ENCODE measurements around the gene GALK1. TPM values are rescaled to one million over a fixed set of nuclear protein-coding genes. Genes with fewer than 3 reads are reported as not detected.

GALK1 gene
- total and polyA plus RNA-seq, 3 experiments from 2014 or later: 19.7 to 39.7 (median 33.2) TPM

DNA sequence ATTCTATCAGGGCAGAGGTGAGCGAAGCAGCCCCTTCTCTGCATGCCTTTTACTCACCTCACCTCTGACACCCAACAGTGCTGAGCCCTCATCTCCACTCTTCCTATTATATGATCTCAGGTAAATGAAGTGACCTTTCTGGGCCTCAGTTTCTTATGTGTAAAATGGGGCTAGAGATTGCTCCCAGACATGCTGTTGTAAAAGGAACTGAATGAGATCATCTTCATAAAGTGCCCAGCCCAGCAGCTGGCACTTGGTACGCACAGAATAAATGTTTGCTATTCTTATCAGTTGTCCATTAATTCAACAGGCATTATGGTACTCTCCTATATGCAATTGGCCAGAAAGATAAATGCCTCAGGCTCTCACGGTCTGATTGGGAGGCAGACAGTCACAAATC, 4.5 kb upstream of the GALK1 start:
- no peak overlapping the region for H3K27ac ChIP-seq (ENCODE audit: low read depth, low read length)
- no peaks in the 10 kb centered on the region for H3K27me3 ChIP-seq (ENCODE audit: insufficient read depth, low read length, poor library complexity, severe bottlenecking)
- CTCF ChIA-PET: interaction anchor here (1.2 to 1.4 kb wide), 3 partner anchors 16 to 169 kb away, joined by 3 to 6 read pairs (median 3); no protein-coding TSS in a partner anchor
- no peaks in the 10 kb centered on the region for H3K4me1 ChIP-seq (ENCODE audit: insufficient read depth, low read length)
- no peaks in the 10 kb centered on the region for H3K9me3 Mint-ChIP-seq
- no peaks in the 10 kb centered on the region for H3K36me3 Mint-ChIP-seq
- no peaks in the 10 kb centered on the region for H3K36me3 ChIP-seq (ENCODE audit: insufficient read depth, low read length)
- H3K9me3 ChIP-seq (ENCODE audit: low read length): no peaks in the 10 kb centered on the region
- H3K4me1 Mint-ChIP-seq: peaks cover 1 to 7% (median 1%) of the 10 kb centered on the region in 3 donors
- no peak overlapping the region for H3K4me3 ChIP-seq (ENCODE audit: low read length)
- POLR2A ChIA-PET: no interaction called here
- peak overlapping the region in 1 of 7 donors; percentile 65 for H3K4me3 Mint-ChIP-seq
- no peak for DNase-seq
- no peaks in the 10 kb centered on the region for H3K27me3 Mint-ChIP-seq
- H3K27ac Mint-ChIP-seq: no peak overlapping the region

DNA sequence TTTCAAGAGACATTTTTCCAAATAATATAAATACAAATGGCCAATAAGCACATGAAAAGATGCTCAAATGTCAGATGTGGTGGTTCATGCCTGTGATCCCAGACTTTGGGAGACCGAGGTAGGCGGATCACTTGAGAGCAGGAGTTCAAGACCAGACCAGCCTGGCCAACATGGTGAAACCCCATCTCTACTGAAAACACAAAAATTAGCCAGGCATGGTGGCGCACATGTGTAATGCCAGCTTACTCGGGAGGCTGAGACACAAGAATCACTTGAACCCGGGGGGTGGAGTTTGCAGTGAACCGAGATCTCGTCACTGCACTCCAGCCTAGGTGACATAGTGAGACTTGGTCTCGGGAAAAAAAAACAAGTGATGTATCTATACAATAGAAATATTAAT, 2.9 kb upstream of the GALK1 start:
- peak overlapping the region in 1 of 7 donors; percentile 13 for H3K4me3 Mint-ChIP-seq
- no peaks in the 10 kb centered on the region for H3K27me3 Mint-ChIP-seq
- H3K4me1 ChIP-seq (ENCODE audit: insufficient read depth, low read length): peaks cover 13% of the 10 kb centered on the region
- H3K27me3 ChIP-seq (ENCODE audit: insufficient read depth, low read length, poor library complexity, severe bottlenecking): no peaks in the 10 kb centered on the region
- H3K27ac ChIP-seq (ENCODE audit: low read depth, low read length): no peak overlapping the region
- no peak for DNase-seq
- H3K4me3 ChIP-seq (ENCODE audit: low read length): no peak overlapping the region
- no peaks in the 10 kb centered on the region for H3K36me3 ChIP-seq (ENCODE audit: insufficient read depth, low read length)
- H3K36me3 Mint-ChIP-seq: no peaks in the 10 kb centered on the region
- H3K27ac Mint-ChIP-seq: no peak overlapping the region
- POLR2A ChIA-PET: interaction anchor here (0.8 to 1.7 kb wide), 2 partner anchors 9 to 62 kb away, joined by 3 to 5 read pairs; no protein-coding TSS in a partner anchor
- peaks cover 9 to 20% (median 9%) of the 10 kb centered on the region in 3 donors for H3K4me1 Mint-ChIP-seq
- H3K9me3 ChIP-seq (ENCODE audit: low read length): no peaks in the 10 kb centered on the region
- CTCF ChIA-PET: interaction anchor here (1.0 kb wide), 1 partner anchor 9 kb away, joined by 4 read pairs; no protein-coding TSS in a partner anchor
- no peaks in the 10 kb centered on the region for H3K9me3 Mint-ChIP-seq

DNA sequence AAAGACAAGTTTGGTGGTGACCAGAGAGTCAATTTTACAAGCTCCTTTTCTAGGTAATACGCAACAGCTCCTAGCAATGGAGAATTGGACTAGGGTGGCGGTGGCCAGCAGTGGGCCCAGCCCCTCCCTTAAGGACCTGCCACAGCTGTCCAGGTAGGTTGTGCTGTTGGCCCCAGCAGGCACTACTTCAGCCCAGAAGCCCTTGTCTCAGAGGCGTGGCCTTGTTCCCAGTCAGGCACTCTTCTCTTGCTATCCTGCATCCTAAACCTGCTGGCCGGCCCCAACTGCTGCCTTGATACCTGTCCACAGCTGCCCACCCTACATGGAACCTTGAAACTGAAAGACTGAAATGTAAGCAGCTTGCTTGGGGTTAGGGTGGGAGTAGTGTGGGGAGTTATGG, 989 bp upstream of the GALK1 start:
- POLR2A ChIA-PET: interaction anchor here (0.7 to 3.6 kb wide), 7 partner anchors 8 to 130 kb away, joined by 3 to 79 read pairs (median 9); partner anchors contain the start of genes TRIM65, UNK and WBP2
- Mint-ChIP-seq H3K27me3 (no peaks in the 10 kb centered on the region), H3K9me3 (no peaks in the 10 kb centered on the region), H3K27ac (peak overlapping the region in 7 of 8 donors; percentile 11 to 92 (median 51)), H3K4me3 (peak overlapping the region in 6 of 7 donors; percentile 40 to 75 (median 63)), H3K4me1 (peaks cover 9 to 27% (median 12%) of the 10 kb centered on the region in 3 donors), H3K36me3 (peaks cover 0 to 6% (median 0%) of the 10 kb centered on the region in 3 donors)
- Histone ChIP-seq H3K27ac (ENCODE audit: low read depth, low read length) (no peak overlapping the region), H3K9me3 (ENCODE audit: low read length) (no peaks in the 10 kb centered on the region), H3K36me3 (ENCODE audit: insufficient read depth, low read length) (no peaks in the 10 kb centered on the region), H3K27me3 (ENCODE audit: insufficient read depth, low read length, poor library complexity, severe bottlenecking) (no peaks in the 10 kb centered on the region), H3K4me3 (ENCODE audit: low read length) (no peak overlapping the region), H3K4me1 (ENCODE audit: insufficient read depth, low read length) (peaks cover 13% of the 10 kb centered on the region)
- no peak for DNase-seq
- CTCF ChIA-PET: interaction anchor here (1.1 to 5.6 kb wide), 16 partner anchors 7 to 133 kb away, joined by 3 to 63 read pairs (median 11); partner anchors contain the start of genes SMIM5, TRIM47, UNC13D and UNK

DNA sequence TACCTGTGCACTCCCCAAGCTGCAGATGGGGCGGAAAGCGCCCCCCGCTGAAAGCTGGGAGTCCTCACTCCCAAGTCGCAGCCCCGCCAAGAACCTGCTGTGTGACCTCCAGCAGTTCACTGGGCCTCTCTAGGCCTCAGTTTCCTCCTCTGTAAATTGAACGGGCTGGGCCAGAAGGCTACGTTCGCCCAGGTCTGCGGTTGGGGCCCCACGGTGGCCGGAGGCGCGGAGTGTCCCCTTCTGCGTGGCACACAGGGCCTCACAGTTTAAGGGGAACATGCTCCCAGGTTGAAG, 628 bp downstream of the GALK1 start:
- Mint-ChIP-seq H3K4me3 (peak overlapping the region; percentile 65 to 90 (median 74)), H3K36me3 (peaks cover 0 to 6% (median under 1%) of the 10 kb centered on the region in 3 donors), H3K9me3 (no peaks in the 10 kb centered on the region), H3K27me3 (no peaks in the 10 kb centered on the region), H3K4me1 (peaks cover 9 to 27% (median 12%) of the 10 kb centered on the region in 3 donors), H3K27ac (peak overlapping the region in 7 of 8 donors; percentile 45 to 79 (median 63))
- Histone ChIP-seq H3K36me3 (ENCODE audit: insufficient read depth, low read length) (no peaks in the 10 kb centered on the region), H3K9me3 (ENCODE audit: low read length) (no peaks in the 10 kb centered on the region), H3K27me3 (ENCODE audit: insufficient read depth, low read length, poor library complexity, severe bottlenecking) (no peaks in the 10 kb centered on the region), H3K4me3 (ENCODE audit: low read length) (peak overlapping the region; percentile 64), H3K27ac (ENCODE audit: low read depth, low read length) (peak overlapping the region; percentile 61), H3K4me1 (ENCODE audit: insufficient read depth, low read length) (peaks cover 13% of the 10 kb centered on the region)
- CTCF ChIA-PET: interaction anchor here (0.8 to 5.6 kb wide), 20 partner anchors 9 to 441 kb away, joined by 3 to 63 read pairs (median 9); partner anchors contain the start of genes MRPL38, SMIM5, TRIM47 and UNK
- no peak for DNase-seq
- POLR2A ChIA-PET: interaction anchor here (0.6 to 3.6 kb wide), 9 partner anchors 9 to 140 kb away, joined by 4 to 79 read pairs (median 9); partner anchors contain the start of genes MRPL38, TRIM65, UNK and WBP2

DNA sequence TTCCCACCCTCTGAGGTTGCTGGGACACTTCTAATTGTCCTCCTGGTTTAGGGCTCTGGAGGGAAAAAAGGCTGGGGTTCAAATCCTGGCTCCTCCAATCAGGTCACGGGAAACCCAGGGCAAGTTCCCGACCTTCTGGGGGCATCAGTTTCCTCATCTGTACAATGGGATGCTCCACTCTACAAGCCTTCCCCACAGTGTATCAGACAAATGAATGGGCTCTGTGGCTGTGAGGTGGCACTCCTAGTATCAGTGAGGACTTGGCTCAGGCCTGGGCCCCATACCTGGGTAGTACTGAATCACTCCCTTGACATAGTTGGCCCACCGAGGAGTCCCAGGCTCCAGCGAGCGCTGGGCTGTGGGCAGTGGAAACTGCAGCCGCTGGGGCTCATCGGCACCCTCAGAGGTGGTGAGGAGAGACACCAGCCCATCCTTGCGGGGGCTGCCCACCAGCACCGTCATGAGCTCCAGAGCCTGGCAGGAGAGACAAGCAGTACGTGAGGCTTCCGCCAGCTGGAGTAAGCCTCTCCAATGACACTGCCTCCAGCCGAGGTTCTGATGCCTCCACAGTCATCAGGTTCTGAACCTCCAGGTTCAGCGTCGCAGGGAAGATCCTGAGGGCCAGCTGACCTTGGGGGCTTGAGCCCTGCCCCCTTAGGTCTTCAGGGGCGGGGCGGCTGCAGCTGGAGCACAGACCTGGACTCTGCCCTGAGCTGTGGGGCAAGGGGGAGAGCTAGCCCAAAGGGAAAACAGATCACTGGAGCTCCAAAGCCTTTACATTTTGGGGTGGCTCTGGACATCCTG, 1.2 kb downstream of the GALK1 start:
- Mint-ChIP-seq H3K27ac (peak overlapping the region in 2 of 8 donors; percentile 61 to 63), H3K36me3 (peaks cover 0 to 10% (median 2%) of the 10 kb centered on the region in 3 donors), H3K4me1 (peaks cover 9 to 27% (median 12%) of the 10 kb centered on the region in 3 donors), H3K9me3 (no peaks in the 10 kb centered on the region), H3K4me3 (peak overlapping the region; percentile 65 to 90 (median 74)), H3K27me3 (no peaks in the 10 kb centered on the region)
- peaks cover 13% of the 10 kb centered on the region for H3K4me1 ChIP-seq (ENCODE audit: insufficient read depth, low read length)
- H3K27me3 ChIP-seq (ENCODE audit: insufficient read depth, low read length, poor library complexity, severe bottlenecking): no peaks in the 10 kb centered on the region
- H3K36me3 ChIP-seq (ENCODE audit: insufficient read depth, low read length): no peaks in the 10 kb centered on the region
- H3K9me3 ChIP-seq (ENCODE audit: low read length): no peaks in the 10 kb centered on the region
- POLR2A ChIA-PET: interaction anchor here (1.6 to 3.6 kb wide), 6 partner anchors 10 to 141 kb away, joined by 6 to 79 read pairs (median 10); partner anchors contain the start of genes MRPL38, TRIM65, UNK and WBP2
- CTCF ChIA-PET: interaction anchor here (0.8 to 5.6 kb wide), 18 partner anchors 9 to 441 kb away, joined by 3 to 63 read pairs (median 9); partner anchors contain the start of genes MRPL38, SMIM5, TRIM47 and WBP2
- DNase-seq: no peak
- H3K4me3 ChIP-seq (ENCODE audit: low read length): peak overlapping the region; percentile 64
- peak overlapping the region; percentile 61 for H3K27ac ChIP-seq (ENCODE audit: low read depth, low read length)

DNA sequence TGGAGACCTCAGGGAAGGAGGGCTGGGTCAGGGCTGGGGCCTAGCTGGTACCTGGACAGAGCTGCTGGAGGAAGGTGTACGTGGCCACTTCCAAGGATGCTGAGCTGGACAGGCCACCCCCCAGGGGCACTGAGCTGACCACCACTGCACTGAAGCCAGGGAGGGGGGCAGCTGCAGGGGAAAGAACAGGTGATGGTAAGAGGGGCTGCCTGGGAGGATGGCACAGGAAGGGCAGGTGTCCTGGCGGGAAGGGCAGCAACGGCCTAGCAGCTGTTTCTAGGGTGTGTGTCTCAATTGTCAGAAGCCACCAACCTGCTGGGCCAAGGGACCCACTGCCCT, 1.8 kb downstream of the GALK1 start:
- H3K27ac Mint-ChIP-seq: peak overlapping the region in 1 of 8 donors; percentile 12
- Histone ChIP-seq H3K4me1 (ENCODE audit: insufficient read depth, low read length) (peaks cover 13% of the 10 kb centered on the region), H3K36me3 (ENCODE audit: insufficient read depth, low read length) (no peaks in the 10 kb centered on the region), H3K27ac (ENCODE audit: low read depth, low read length) (no peak overlapping the region), H3K27me3 (ENCODE audit: insufficient read depth, low read length, poor library complexity, severe bottlenecking) (no peaks in the 10 kb centered on the region), H3K4me3 (ENCODE audit: low read length) (no peak overlapping the region), H3K9me3 (ENCODE audit: low read length) (no peaks in the 10 kb centered on the region)
- POLR2A ChIA-PET: interaction anchor here (1.6 to 3.6 kb wide), 3 partner anchors 10 to 21 kb away, joined by 4 to 79 read pairs (median 23); partner anchors contain the start of gene UNK
- no peak for DNase-seq
- H3K4me3 Mint-ChIP-seq: peak overlapping the region in 4 of 7 donors; percentile 17 to 74 (median 54)
- peaks cover 0 to 10% (median 2%) of the 10 kb centered on the region in 3 donors for H3K36me3 Mint-ChIP-seq
- no peaks in the 10 kb centered on the region for H3K27me3 Mint-ChIP-seq
- H3K4me1 Mint-ChIP-seq: peaks cover 9 to 27% (median 12%) of the 10 kb centered on the region in 3 donors
- no peaks in the 10 kb centered on the region for H3K9me3 Mint-ChIP-seq
- CTCF ChIA-PET: interaction anchor here (1.2 to 5.6 kb wide), 11 partner anchors 9 to 141 kb away, joined by 4 to 63 read pairs (median 9); partner anchors contain the start of genes MRPL38, SMIM5 and WBP2

DNA sequence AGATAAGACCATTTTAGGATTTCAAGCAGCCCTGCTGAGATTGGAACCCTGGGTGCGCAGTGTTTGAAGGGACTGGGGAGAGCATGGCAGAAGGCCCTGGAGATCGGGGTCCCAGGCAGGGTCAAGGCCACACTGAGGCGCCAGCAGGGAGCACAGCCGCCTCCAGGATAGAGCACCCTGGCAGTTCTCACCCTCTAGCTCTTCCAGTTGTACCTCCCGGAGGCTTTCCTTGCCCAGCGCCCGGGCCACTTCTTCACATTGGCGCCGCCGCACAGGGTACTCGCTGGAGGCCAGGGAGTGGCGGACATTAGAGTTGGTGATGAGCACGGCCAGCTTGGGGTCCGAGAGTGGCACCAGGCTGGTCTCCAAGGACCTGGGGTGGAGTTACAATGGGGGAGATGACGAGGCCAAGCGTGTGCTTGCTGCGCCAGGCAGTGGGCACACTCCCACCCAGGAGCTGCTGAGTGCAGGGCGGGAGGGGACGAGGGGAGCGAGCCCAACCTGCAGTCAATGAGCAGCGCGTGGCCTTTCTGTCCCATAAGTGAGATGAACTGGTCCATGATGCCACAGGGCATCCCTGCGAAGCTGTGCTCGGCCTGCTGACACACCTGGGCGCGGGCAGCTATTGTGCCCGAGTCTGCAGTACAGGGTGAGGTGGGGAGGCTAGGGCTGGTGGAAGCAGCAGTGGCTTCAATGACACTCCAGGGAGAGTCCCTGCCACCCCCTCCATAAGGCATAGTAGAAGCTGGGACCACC, 2.3 kb downstream of the GALK1 start:
- no peaks in the 10 kb centered on the region for H3K9me3 ChIP-seq (ENCODE audit: low read length)
- no peaks in the 10 kb centered on the region for H3K36me3 ChIP-seq (ENCODE audit: insufficient read depth, low read length)
- CTCF ChIA-PET: interaction anchor here (1.2 to 5.6 kb wide), 12 partner anchors 8 to 142 kb away, joined by 3 to 63 read pairs (median 8); partner anchors contain the start of genes MRPL38, SMIM5 and WBP2
- Mint-ChIP-seq H3K4me1 (peaks cover 9 to 27% (median 12%) of the 10 kb centered on the region in 3 donors), H3K9me3 (no peaks in the 10 kb centered on the region), H3K36me3 (peaks cover 0 to 12% (median 2%) of the 10 kb centered on the region in 3 donors), H3K4me3 (peak overlapping the region in 6 of 7 donors; percentile 17 to 84 (median 56)), H3K27ac (peak overlapping the region in 1 of 8 donors; percentile 61), H3K27me3 (no peaks in the 10 kb centered on the region)
- peaks cover 13% of the 10 kb centered on the region for H3K4me1 ChIP-seq (ENCODE audit: insufficient read depth, low read length)
- H3K27me3 ChIP-seq (ENCODE audit: insufficient read depth, low read length, poor library complexity, severe bottlenecking): no peaks in the 10 kb centered on the region
- H3K27ac ChIP-seq (ENCODE audit: low read depth, low read length): no peak overlapping the region
- POLR2A ChIA-PET: interaction anchor here (0.6 to 1.6 kb wide), 2 partner anchors 9 to 92 kb away, joined by 3 to 4 read pairs; partner anchors contain the start of gene WBP2
- no peak for DNase-seq
- H3K4me3 ChIP-seq (ENCODE audit: low read length): no peak overlapping the region

Data from CD8-positive, alpha-beta memory T cell (primary cell).